ENCODE results near the gene TAGLN3.

Gene TAGLN3

GRCh38 chr3:111998636-111999483 is at the start of gene TAGLN3:
TSS of gene TAGLN3 (plus strand) at chr3:111998922. CDS start at chr3:111999423, 501 bp downstream.
- peak within 1 kb of the TSS; percentile 73 to 83 for H3K4me3 Mint-ChIP-seq
- DNase-seq (no peak), ATAC-seq (no peak)
- H3K4me1 Mint-ChIP-seq: peaks cover 52% of the 10 kb centered on the region
- no peaks in the 10 kb centered on the region for H3K27me3 Mint-ChIP-seq
- no peaks in the 10 kb centered on the region for H3K9me3 Mint-ChIP-seq
- H3K27ac Mint-ChIP-seq: peak within 1 kb of the TSS in 1 of 2 donors; percentile 52

GRCh38 chr3:111949712-111950111 is 49.0 kb upstream of the TAGLN3 start:
- H3K27ac Mint-ChIP-seq: no peak overlapping the region
- H3K4me1 Mint-ChIP-seq: no peaks in the 10 kb centered on the region
- no peaks in the 10 kb centered on the region for H3K9me3 Mint-ChIP-seq
- ATAC-seq (no peak), DNase-seq (no peak)
- H3K27me3 Mint-ChIP-seq: no peaks in the 10 kb centered on the region
- H3K4me3 Mint-ChIP-seq: no peak overlapping the region

- H3K4me1 Mint-ChIP-seq: no peaks in the 10 kb centered on the region
- H3K9me3 Mint-ChIP-seq: no peaks in the 10 kb centered on the region
- DNase-seq: no peak
- H3K27ac Mint-ChIP-seq: no peak overlapping the region
- H3K4me3 Mint-ChIP-seq: no peak overlapping the region
- H3K27me3 Mint-ChIP-seq: no peaks in the 10 kb centered on the region
- ATAC-seq: no peak
These were observed 47.7 kb upstream of the TAGLN3 start for GRCh38 chr3:111951032-111951431.

- no peak overlapping the region for H3K4me3 Mint-ChIP-seq
- no peaks in the 10 kb centered on the region for H3K4me1 Mint-ChIP-seq
- peak overlapping the region in 1 of 2 donors; percentile 58 for H3K27ac Mint-ChIP-seq
- ATAC-seq: no peak
- DNase-seq: no peak
- H3K27me3 Mint-ChIP-seq: no peaks in the 10 kb centered on the region
- no peaks in the 10 kb centered on the region for H3K9me3 Mint-ChIP-seq
These were observed 46.6 kb upstream of the TAGLN3 start for GRCh38 chr3:111952086-111952485.

GRCh38 chr3:111952866-111953450 is 45.8 kb upstream of the TAGLN3 start:
- DNase-seq: no peak
- H3K27me3 Mint-ChIP-seq: no peaks in the 10 kb centered on the region
- H3K4me1 Mint-ChIP-seq: no peaks in the 10 kb centered on the region
- no peak for ATAC-seq
- no peak overlapping the region for H3K4me3 Mint-ChIP-seq
- no peaks in the 10 kb centered on the region for H3K9me3 Mint-ChIP-seq
- H3K27ac Mint-ChIP-seq: no peak overlapping the region

GRCh38 chr3:111954228-111954990 is 44.3 kb upstream of the TAGLN3 start:
- Mint-ChIP-seq H3K9me3 (no peaks in the 10 kb centered on the region), H3K27ac (no peak overlapping the region), H3K4me1 (no peaks in the 10 kb centered on the region), H3K4me3 (no peak overlapping the region), H3K27me3 (no peaks in the 10 kb centered on the region)
- DNase-seq (no peak), ATAC-seq (no peak)

GRCh38 chr3:111955876-111956275 is 42.8 kb upstream of the TAGLN3 start:
- Mint-ChIP-seq H3K4me1 (no peaks in the 10 kb centered on the region), H3K4me3 (no peak overlapping the region), H3K27me3 (no peaks in the 10 kb centered on the region)

GRCh38 chr3:111956449-111956848 is 42.3 kb upstream of the TAGLN3 start:
- no peak for DNase-seq
- Mint-ChIP-seq H3K27ac (no peak overlapping the region), H3K4me3 (no peak overlapping the region), H3K9me3 (no peaks in the 10 kb centered on the region), H3K4me1 (no peaks in the 10 kb centered on the region), H3K27me3 (no peaks in the 10 kb centered on the region)
- ATAC-seq: no peak

More at GRCh38 chr3:111955876-111956275, 42.8 kb upstream of the TAGLN3 start:
- Mint-ChIP-seq H3K9me3 (no peaks in the 10 kb centered on the region), H3K27ac (no peak overlapping the region)
- DNase-seq (no peak), ATAC-seq (no peak)

- H3K27me3 Mint-ChIP-seq: no peaks in the 10 kb centered on the region
- no peak for DNase-seq
- no peaks in the 10 kb centered on the region for H3K9me3 Mint-ChIP-seq
- no peaks in the 10 kb centered on the region for H3K4me1 Mint-ChIP-seq
- no peak for ATAC-seq
- H3K27ac Mint-ChIP-seq: no peak overlapping the region
- no peak overlapping the region for H3K4me3 Mint-ChIP-seq
These were observed 41.6 kb upstream of the TAGLN3 start for GRCh38 chr3:111956995-111957734.

GRCh38 chr3:111961461-111962164 is 37.1 kb upstream of the TAGLN3 start:
- Mint-ChIP-seq H3K27me3 (no peaks in the 10 kb centered on the region), H3K4me3 (no peak overlapping the region), H3K4me1 (peaks cover 7% of the 10 kb centered on the region), H3K9me3 (no peaks in the 10 kb centered on the region), H3K27ac (peak overlapping the region in 1 of 2 donors; percentile 48)
- DNase-seq (no peak), ATAC-seq (no peak)

GRCh38 chr3:111963424-111963823 is 35.3 kb upstream of the TAGLN3 start:
- Mint-ChIP-seq H3K4me3 (no peak overlapping the region), H3K9me3 (no peaks in the 10 kb centered on the region), H3K4me1 (peaks cover 19% of the 10 kb centered on the region), H3K27ac (no peak overlapping the region), H3K27me3 (no peaks in the 10 kb centered on the region)
- DNase-seq (no peak), ATAC-seq (peak; percentile 66)

GRCh38 chr3:111965484-111965883 is 33.2 kb upstream of the TAGLN3 start:
- no peak for ATAC-seq
- no peaks in the 10 kb centered on the region for H3K9me3 Mint-ChIP-seq
- H3K4me1 Mint-ChIP-seq: peaks cover 19% of the 10 kb centered on the region
- no peak overlapping the region for H3K4me3 Mint-ChIP-seq
- no peak overlapping the region for H3K27ac Mint-ChIP-seq
- H3K27me3 Mint-ChIP-seq: no peaks in the 10 kb centered on the region
- DNase-seq: no peak

- Mint-ChIP-seq H3K4me1 (peaks cover 19% of the 10 kb centered on the region), H3K27me3 (no peaks in the 10 kb centered on the region), H3K4me3 (no peak overlapping the region), H3K9me3 (no peaks in the 10 kb centered on the region), H3K27ac (no peak overlapping the region)
- DNase-seq (no peak), ATAC-seq (no peak)
These were observed 31.7 kb upstream of the TAGLN3 start for GRCh38 chr3:111967068-111967467.

- no peak overlapping the region for H3K27ac Mint-ChIP-seq
- no peaks in the 10 kb centered on the region for H3K9me3 Mint-ChIP-seq
- ATAC-seq (peak; percentile 93), DNase-seq (peak; percentile 73 to 78)
- no peaks in the 10 kb centered on the region for H3K27me3 Mint-ChIP-seq
- peak overlapping the region; percentile 26 to 31 for H3K4me3 Mint-ChIP-seq
- peaks cover 19% of the 10 kb centered on the region for H3K4me1 Mint-ChIP-seq
These were observed 31.0 kb upstream of the TAGLN3 start for GRCh38 chr3:111967651-111968274.
